HUES48 (cell line): ENCODE data around the gene IL12RB2.

Source experiments
- H3K27ac ChIP-seq: one replicate; pipeline ENCODE4 v1.7.0; 2013; ENCODE audit warnings: low read depth, low read length, inconsistent platforms
- H3K27me3 ChIP-seq: 2 replicates; pipeline ENCODE4 v1.6.1; 2013; ENCODE audit warnings: mild to moderate bottlenecking, low read length; ENCODE audit not compliant: control insufficient read depth, insufficient read depth
- H3K36me3 ChIP-seq: 2 replicates; pipeline ENCODE4 v1.6.1; 2013; ENCODE audit warnings: low read length; ENCODE audit not compliant: control insufficient read depth, insufficient read depth
- H3K4me1 ChIP-seq: 2 replicates; pipeline ENCODE4 v1.6.1; 2013; ENCODE audit warnings: mild to moderate bottlenecking, low read length; ENCODE audit not compliant: control insufficient read depth, insufficient read depth
- H3K4me3 ChIP-seq: 2 replicates; pipeline ENCODE4 v1.5.1; 2013; ENCODE audit warnings: mild to moderate bottlenecking, low read depth, low read length
- H3K9ac ChIP-seq: 2 replicates; pipeline ENCODE4 v1.6.1; 2013; ENCODE audit warnings: mild to moderate bottlenecking, low read depth, low read length, moderate library complexity
- H3K9me3 ChIP-seq: 2 replicates; pipeline ENCODE4 v1.6.1; 2013; ENCODE audit warnings: low read length; ENCODE audit not compliant: control insufficient read depth, insufficient read depth

Gene IL12RB2

GRCh38 chr1:67372898-67373297 is 65.2 kb downstream of the IL12RB2 start:
- Histone ChIP-seq H3K4me1 (peaks cover 28% of the 10 kb centered on the region), H3K9ac (no peak overlapping the region), H3K27ac (no peak overlapping the region), H3K36me3 (no peaks in the 10 kb centered on the region), H3K9me3 (no peaks in the 10 kb centered on the region), H3K27me3 (no peaks in the 10 kb centered on the region), H3K4me3 (no peak overlapping the region)

- no peaks in the 10 kb centered on the region for H3K9me3 ChIP-seq
- H3K27me3 ChIP-seq, result no peaks in the 10 kb centered on the region
- peaks cover 26% of the 10 kb centered on the region for H3K4me1 ChIP-seq
- no peak overlapping the region for H3K4me3 ChIP-seq
- no peak overlapping the region for H3K27ac ChIP-seq
- no peak overlapping the region for H3K9ac ChIP-seq
- H3K36me3 ChIP-seq, result no peaks in the 10 kb centered on the region
These were observed 68.7 kb downstream of the IL12RB2 start for GRCh38 chr1:67376381-67376780.

GRCh38 chr1:67377253-67377652 is 69.6 kb downstream of the IL12RB2 start:
- Histone ChIP-seq H3K9ac (no peak overlapping the region), H3K27ac (no peak overlapping the region), H3K36me3 (no peaks in the 10 kb centered on the region), H3K4me1 (peaks cover 18% of the 10 kb centered on the region), H3K27me3 (no peaks in the 10 kb centered on the region), H3K9me3 (no peaks in the 10 kb centered on the region), H3K4me3 (no peak overlapping the region)

- H3K9ac ChIP-seq, result no peak overlapping the region
- peaks cover 17% of the 10 kb centered on the region for H3K9me3 ChIP-seq
- H3K4me3 ChIP-seq, result no peak overlapping the region
- H3K27me3 ChIP-seq, result no peaks in the 10 kb centered on the region
- peaks cover 12% of the 10 kb centered on the region for H3K4me1 ChIP-seq
- no peak overlapping the region for H3K27ac ChIP-seq
- no peaks in the 10 kb centered on the region for H3K36me3 ChIP-seq
These were observed 73.5 kb downstream of the IL12RB2 start for GRCh38 chr1:67381154-67381553.

- no peaks in the 10 kb centered on the region for H3K36me3 ChIP-seq
These were observed 74.6 kb downstream of the IL12RB2 start for GRCh38 chr1:67382292-67382691.

GRCh38 chr1:67383999-67384638 is 76.4 kb downstream of the IL12RB2 start:
- H3K9me3 ChIP-seq, result peaks cover 17% of the 10 kb centered on the region
- H3K4me1 ChIP-seq, result 0 out of 2 replicates have a peak, but pooled peaks cover 2% of the 10 kb centered on the region
- H3K9ac ChIP-seq, result no peak overlapping the region
- no peaks in the 10 kb centered on the region for H3K27me3 ChIP-seq
- no peak overlapping the region for H3K27ac ChIP-seq
- H3K36me3 ChIP-seq, result no peaks in the 10 kb centered on the region
- H3K4me3 ChIP-seq, result no peak overlapping the region

More at GRCh38 chr1:67382292-67382691, 74.6 kb downstream of the IL12RB2 start:
- Histone ChIP-seq H3K4me3 (no peak overlapping the region), H3K4me1 (peaks cover 2% of the 10 kb centered on the region), H3K9ac (no peak overlapping the region), H3K9me3 (peaks cover 17% of the 10 kb centered on the region), H3K27me3 (no peaks in the 10 kb centered on the region), H3K27ac (no peak overlapping the region)

- H3K36me3 ChIP-seq, result peaks cover 5% of the 10 kb centered on the region; the same call in 1 of the 2 replicates
- H3K4me3 ChIP-seq, result peak overlapping the region; percentile 3; the same call in 1 of the 2 replicates
- no peaks in the 10 kb centered on the region for H3K27me3 ChIP-seq
- H3K4me1 ChIP-seq, result peaks cover 19% of the 10 kb centered on the region
- peaks cover 4% of the 10 kb centered on the region; the same call in 1 of the 2 replicates for H3K9me3 ChIP-seq
- H3K27ac ChIP-seq, result peak overlapping the region; percentile 37
- no peak overlapping the region for H3K9ac ChIP-seq
These were observed 82.6 kb downstream of the IL12RB2 start for GRCh38 chr1:67390041-67390887.

- Histone ChIP-seq H3K27me3 (no peaks in the 10 kb centered on the region), H3K4me1 (peaks cover 19% of the 10 kb centered on the region), H3K36me3 (peaks cover 5% of the 10 kb centered on the region; the same call in 1 of the 2 replicates), H3K9me3 (no peaks in the 10 kb centered on the region), H3K4me3 (no peak overlapping the region), H3K27ac (no peak overlapping the region), H3K9ac (no peak overlapping the region)
These were observed 85.6 kb downstream of the IL12RB2 start for GRCh38 chr1:67393240-67393639.

- peaks cover 22% of the 10 kb centered on the region for H3K4me1 ChIP-seq
- no peaks in the 10 kb centered on the region for H3K27me3 ChIP-seq
- no peak overlapping the region for H3K27ac ChIP-seq
- no peak overlapping the region for H3K9ac ChIP-seq
- no peaks in the 10 kb centered on the region for H3K9me3 ChIP-seq
- no peak overlapping the region for H3K4me3 ChIP-seq
- H3K36me3 ChIP-seq, result peaks cover 5% of the 10 kb centered on the region; the same call in 1 of the 2 replicates
These were observed 86.1 kb downstream of the IL12RB2 start for GRCh38 chr1:67393737-67394136.

GRCh38 chr1:67394548-67394947 is 86.9 kb downstream of the IL12RB2 start:
- Histone ChIP-seq H3K27me3 (no peaks in the 10 kb centered on the region), H3K4me1 (peaks cover 26% of the 10 kb centered on the region), H3K27ac (no peak overlapping the region), H3K9ac (no peak overlapping the region), H3K9me3 (no peaks in the 10 kb centered on the region), H3K4me3 (no peak overlapping the region), H3K36me3 (peaks cover 5% of the 10 kb centered on the region; the same call in 1 of the 2 replicates)
